Fibroblast of skin of left biceps (primary cell): ENCODE measurements around the gene ZFP82.

ENCODE experiments used
- DNase-seq, 2 experiments: peaks; one replicate each; pipeline ENCODE4 v3.0.0-alpha.2; 2013; ENCODE audit warnings: low read depth in 2 of 2

ZFP82 gene

DNA sequence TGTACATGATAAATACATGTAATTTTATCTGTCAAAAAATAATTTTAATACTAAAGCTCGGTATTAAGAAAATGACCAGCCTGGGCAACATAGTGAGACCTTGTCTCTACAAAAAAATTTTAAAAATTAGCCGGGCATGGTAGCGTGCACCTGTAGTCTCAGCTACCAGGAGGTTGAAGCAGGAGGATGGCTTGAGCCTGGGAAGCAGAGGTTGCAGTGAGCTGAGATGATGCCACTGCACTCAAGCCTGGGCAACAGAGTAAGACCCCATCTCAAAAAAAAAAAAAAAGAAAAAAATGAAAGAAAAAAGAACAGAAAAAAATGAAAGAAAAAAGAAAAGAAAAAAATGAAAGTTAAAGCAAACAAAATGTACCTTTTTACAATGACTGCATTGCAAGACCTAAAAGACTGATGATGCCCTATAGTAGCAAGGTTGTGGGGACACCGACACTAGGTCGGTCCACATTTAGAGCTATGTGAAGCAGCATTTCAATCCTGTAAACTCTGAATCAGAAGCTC, 44.7 kb downstream of the ZFP82 start:
- DNase-seq: no peak

DNA sequence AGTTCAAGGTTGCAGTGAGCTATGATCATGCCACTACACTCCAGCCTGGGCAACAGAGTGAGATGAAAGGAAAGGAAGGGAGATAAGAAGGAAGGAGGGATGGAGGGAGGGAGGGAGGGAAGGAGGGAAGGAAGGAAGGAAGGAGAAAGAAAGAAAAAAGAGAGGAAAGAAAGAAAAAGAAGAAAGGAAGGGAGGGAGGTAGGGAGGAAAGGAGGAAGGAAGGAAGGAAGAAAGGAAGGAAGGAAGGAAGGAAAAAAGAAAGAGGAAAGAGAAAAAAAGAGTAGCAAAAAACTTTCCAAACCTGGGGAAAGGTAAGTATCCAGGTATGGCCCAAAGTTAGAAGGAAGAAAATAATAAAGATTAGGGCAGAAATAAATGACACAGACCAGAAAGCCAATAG, 46.6 kb downstream of the ZFP82 start:
- DNase-seq: no peak

DNA sequence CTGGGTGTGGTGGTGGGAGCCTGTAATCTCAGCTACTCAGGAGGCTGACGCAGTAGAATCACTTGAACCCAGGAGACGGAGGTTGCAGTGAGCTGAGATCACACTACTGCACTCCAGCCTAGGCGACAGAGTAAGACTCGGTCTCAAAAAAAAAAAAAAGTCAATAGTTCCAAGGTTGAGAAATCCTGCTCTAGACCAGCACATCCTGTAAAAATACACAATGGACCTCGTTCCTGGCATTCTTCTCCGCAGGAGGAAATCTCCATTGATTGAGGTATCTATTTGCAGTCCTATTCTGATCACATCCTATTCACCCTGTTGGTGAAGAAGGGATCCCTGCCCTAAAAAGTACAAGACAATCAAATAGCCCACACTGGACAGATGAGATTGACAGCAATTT, 54.6 kb downstream of the ZFP82 start:
- no peak for DNase-seq
